GM23338 (cell line): ENCODE results near the gene ZHX3.

ENCODE experiments used
- CREB1 ChIP-seq: fragments of 250-450 bp; sonication (Bioruptor Pico); IDR thresholded peaks from 2 replicates; pipeline ENCODE4 v1.5.0; 2020; ENCODE audit warnings: low read depth, mild to moderate bottlenecking, moderate library complexity
- CTCF ChIP-seq, 2 experiments: fragments of 200-600 bp in 1 of 2; sonication (generic) in 1 of 2; conservative IDR thresholded peaks; 2 replicates each; pipeline versions ENCODE4 v1.5.1 to v1.6.1; 2016 to 2017; ENCODE audit warnings: antibody characterized with exemption in 2 of 2, low read depth in 2 of 2, mild to moderate bottlenecking in 2 of 2, moderate library complexity in 1 of 2
- ETS1 ChIP-seq: IDR thresholded peaks from 2 replicates; pipeline ENCODE4 v1.6.1; 2016; ENCODE audit warnings: antibody characterized with exemption
- EZH2 ChIP-seq: fragments of 200-600 bp; sonication (generic); IDR thresholded peaks from one replicate; pipeline ENCODE4 v1.8.0; 2017; ENCODE audit warnings: antibody characterized with exemption, mild to moderate bottlenecking, low read depth; ENCODE audit not compliant: unreplicated experiment
- EZH2phosphoT487 ChIP-seq: fragments of 200-600 bp; sonication (generic); IDR thresholded peaks from one replicate; pipeline ENCODE4 v1.8.1; 2018; ENCODE audit warnings: antibody characterized with exemption; ENCODE audit not compliant: unreplicated experiment
- JUNB ChIP-seq: IDR thresholded peaks from one replicate; pipeline ENCODE4 v1.6.1; 2016; ENCODE audit warnings: antibody characterized with exemption; ENCODE audit not compliant: unreplicated experiment
- POLR2AphosphoS5 ChIP-seq: IDR thresholded peaks from 2 replicates; pipeline ENCODE4 v1.6.1; 2016; ENCODE audit warnings: antibody characterized with exemption, low read depth
- REST ChIP-seq: IDR thresholded peaks from one replicate; pipeline ENCODE4 v1.6.1; 2018; ENCODE audit warnings: antibody characterized with exemption; ENCODE audit not compliant: unreplicated experiment
- STAT1 ChIP-seq: IDR thresholded peaks from one replicate; pipeline ENCODE4 v1.6.1; 2016; ENCODE audit warnings: antibody characterized with exemption; ENCODE audit not compliant: unreplicated experiment
- ZNF331 ChIP-seq: fragments of 250-450 bp; sonication (Bioruptor Pico); IDR thresholded peaks from 2 replicates; pipeline ENCODE4 v1.5.0; 2020; ENCODE audit warnings: low read depth, mild to moderate bottlenecking, moderate library complexity

- TF ChIP-seq CTCF (conservative IDR thresholded peaks at IDR 0.05; ENCODE audit: low read depth in 2 of 2): no peak
- TF ChIP-seq EZH2phosphoT487: no peak
- no peak for TF ChIP-seq CREB1 (CRISPR knock-in tag)
- TF ChIP-seq EZH2: no peak
- TF ChIP-seq JUNB: no peak
- no peak for TF ChIP-seq ZNF331
- no peak for TF ChIP-seq REST
- TF ChIP-seq POLR2AphosphoS5: no peak
- TF ChIP-seq STAT1: no peak
- no peak for TF ChIP-seq ETS1
Measured at GRCh38 chr20:41152108-41152757, 165.3 kb downstream of the ZHX3 start.
